Stimulated activated CD8-positive, alpha-beta memory T cell treated with anti-CD3 and anti-CD28 coated beads, Interleukin-7, amount 100 ng/mL, for 48 hours (primary cell): ENCODE measurements around the gene CACNA1I.

Source experiments
- DNase-seq, 2 donors: peaks; one replicate each; pipeline ENCODE4 v3.0.0-alpha.2; 2020; ENCODE audit warnings: low read depth in 1 of 2; ENCODE audit errors: extremely low read depth in 1 of 2

Gene CACNA1I

GRCh38 chr22:39621826-39622225, 51.3 kb downstream of the CACNA1I start:
- DNase-seq, result no peak

- peak in 1 of 2 donors; percentile 41 for DNase-seq
Observed at GRCh38 chr22:39622881-39623367, 52.4 kb downstream of the CACNA1I start.

GRCh38 chr22:39623603-39624500, 53.3 kb downstream of the CACNA1I start:
- DNase-seq, result no peak

GRCh38 chr22:39624501-39624821, 53.9 kb downstream of the CACNA1I start:
- no peak for DNase-seq

- no peak for DNase-seq
Observed at GRCh38 chr22:39625569-39626537, 55.3 kb downstream of the CACNA1I start.

- DNase-seq, result no peak
Observed at GRCh38 chr22:39627208-39627607, 56.7 kb downstream of the CACNA1I start.

- DNase-seq, result no peak
Observed at GRCh38 chr22:39627865-39628562, 57.5 kb downstream of the CACNA1I start.

- DNase-seq, result no peak
Observed at GRCh38 chr22:39628563-39629080, 58.1 kb downstream of the CACNA1I start.

- DNase-seq, result no peak
Observed at GRCh38 chr22:39629851-39630250, 59.3 kb downstream of the CACNA1I start.

- DNase-seq, result no peak
Observed at GRCh38 chr22:39630721-39631120, 60.2 kb downstream of the CACNA1I start.

GRCh38 chr22:39631381-39632286, 61.1 kb downstream of the CACNA1I start:
- DNase-seq, result no peak

GRCh38 chr22:39634530-39635405, 64.2 kb downstream of the CACNA1I start:
- no peak for DNase-seq

- DNase-seq, result no peak
Observed at GRCh38 chr22:39635719-39636118, 65.2 kb downstream of the CACNA1I start.

- DNase-seq, result no peak
Observed at GRCh38 chr22:39638958-39639357, 68.4 kb downstream of the CACNA1I start.

- DNase-seq, result no peak
Observed at GRCh38 chr22:39641660-39642310, 71.2 kb downstream of the CACNA1I start.

- no peak for DNase-seq
Observed at GRCh38 chr22:39643311-39644083, 72.9 kb downstream of the CACNA1I start.

GRCh38 chr22:39645532-39645931, 75.0 kb downstream of the CACNA1I start:
- no peak for DNase-seq
